SU-DHL-6 (cell line): ENCODE measurements around the gene SLC25A47.
"Not testable (repeated sequence)": the region's sequence is repeated elsewhere in the genome, so short reads cannot be mapped to it uniquely, and the experiment has no call there.

ENCODE experiments used
- EZH2phosphoT487 ChIP-seq: fragments of 200-600 bp; sonication (generic), shearing (Covaris generic); conservative IDR thresholded peaks from 2 replicates; pipeline ENCODE4 v1.6.1; 2018; ENCODE audit warnings: mild to moderate bottlenecking, antibody characterized with exemption, low read length, moderate library complexity, mixed read lengths
- TF ChIP-seq, protein P1 (sequence below): fragments of 200-600 bp; sonication (generic); IDR thresholded peaks from one replicate; pipeline ENCODE4 v1.5.1; 2017; ENCODE audit warnings: antibody characterized with exemption, mild to moderate bottlenecking, low read length, moderate library complexity; ENCODE audit not compliant: insufficient read depth, poor library complexity, severe bottlenecking

DNA sequence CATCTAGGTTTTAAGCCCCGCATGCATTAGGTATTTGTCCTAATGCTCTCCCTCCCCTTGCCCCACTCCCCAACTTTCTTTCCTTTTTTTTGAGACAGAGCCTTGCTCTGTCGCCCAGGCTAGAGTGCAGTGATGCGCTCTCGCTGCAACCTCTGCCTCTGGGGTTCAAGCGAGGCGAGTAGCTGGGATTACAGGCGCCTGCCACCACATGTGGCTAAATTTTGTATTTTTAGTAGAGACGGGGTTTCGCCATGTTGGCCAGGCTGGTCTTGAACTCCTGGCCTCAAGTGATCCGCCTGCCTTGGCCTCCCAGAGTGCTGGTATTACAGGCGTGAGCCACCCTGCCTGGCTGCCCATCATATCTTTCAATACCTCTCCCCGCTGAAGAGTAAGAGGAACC is 19.7 kb downstream of the SLC25A47 start:
- TF ChIP-seq, protein P1, sequence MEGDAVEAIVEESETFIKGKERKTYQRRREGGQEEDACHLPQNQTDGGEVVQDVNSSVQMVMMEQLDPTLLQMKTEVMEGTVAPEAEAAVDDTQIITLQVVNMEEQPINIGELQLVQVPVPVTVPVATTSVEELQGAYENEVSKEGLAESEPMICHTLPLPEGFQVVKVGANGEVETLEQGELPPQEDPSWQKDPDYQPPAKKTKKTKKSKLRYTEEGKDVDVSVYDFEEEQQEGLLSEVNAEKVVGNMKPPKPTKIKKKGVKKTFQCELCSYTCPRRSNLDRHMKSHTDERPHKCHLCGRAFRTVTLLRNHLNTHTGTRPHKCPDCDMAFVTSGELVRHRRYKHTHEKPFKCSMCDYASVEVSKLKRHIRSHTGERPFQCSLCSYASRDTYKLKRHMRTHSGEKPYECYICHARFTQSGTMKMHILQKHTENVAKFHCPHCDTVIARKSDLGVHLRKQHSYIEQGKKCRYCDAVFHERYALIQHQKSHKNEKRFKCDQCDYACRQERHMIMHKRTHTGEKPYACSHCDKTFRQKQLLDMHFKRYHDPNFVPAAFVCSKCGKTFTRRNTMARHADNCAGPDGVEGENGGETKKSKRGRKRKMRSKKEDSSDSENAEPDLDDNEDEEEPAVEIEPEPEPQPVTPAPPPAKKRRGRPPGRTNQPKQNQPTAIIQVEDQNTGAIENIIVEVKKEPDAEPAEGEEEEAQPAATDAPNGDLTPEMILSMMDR: not testable (repeated sequence)
- not testable (repeated sequence) for TF ChIP-seq EZH2phosphoT487
